PFSK-1 (cell line): ENCODE data around the gene EFNA5.

Experiments used
- FOXP2 ChIP-seq: optimal IDR thresholded peaks from 2 replicates; pipeline ENCODE3; 2011; ENCODE audit warnings: borderline replicate concordance, control low read depth, inconsistent platforms; ENCODE audit not compliant: insufficient read depth; ENCODE audit errors: extremely low read length, extremely low read depth
- POLR2AphosphoS5 ChIP-seq: IDR thresholded peaks from 2 replicates; pipeline ENCODE4 v1.6.1; 2012; ENCODE audit warnings: low read depth, mild to moderate bottlenecking, control low read depth, low read length, moderate library complexity
- REST ChIP-seq, 2 experiments: IDR thresholded peaks; 2 replicates each; pipeline versions ENCODE4 v1.6.1 to v1.8.0; 2011 to 2012; ENCODE audit warnings: low read depth in 2 of 2, low read length in 2 of 2, control low read depth in 1 of 2, inconsistent platforms in 1 of 2, mild to moderate bottlenecking in 1 of 2, moderate library complexity in 1 of 2; ENCODE audit not compliant: insufficient read depth in 1 of 2
- SIN3A ChIP-seq: IDR thresholded peaks from 2 replicates; pipeline ENCODE4 v1.6.1; 2012; ENCODE audit warnings: mild to moderate bottlenecking, low read length, moderate library complexity, borderline replicate concordance; ENCODE audit not compliant: insufficient read depth
- TAF1 ChIP-seq: IDR thresholded peaks from 2 replicates; pipeline ENCODE4 v1.6.1; 2012; ENCODE audit warnings: low read length, control low read depth, borderline replicate concordance; ENCODE audit not compliant: insufficient read depth

The EFNA5 gene

GRCh38 chr5:107545486-107545885 lies 125.3 kb downstream of the EFNA5 start:
- TF ChIP-seq FOXP2 (no peak), TAF1 (no peak), SIN3A (no peak), POLR2AphosphoS5 (no peak), REST (IDR thresholded peaks at IDR 0.05; ENCODE audit: insufficient read depth in 1 of 2, low read depth in 2 of 2, low read length in 2 of 2) (no peak)

- TF ChIP-seq SIN3A: no peak
- no peak for TF ChIP-seq FOXP2
- no peak for TF ChIP-seq REST (IDR thresholded peaks at IDR 0.05; ENCODE audit: insufficient read depth in 1 of 2, low read depth in 2 of 2, low read length in 2 of 2)
- TF ChIP-seq POLR2AphosphoS5: no peak
- TF ChIP-seq TAF1: no peak
Observed at GRCh38 chr5:107544967-107545366, 125.8 kb downstream of the EFNA5 start.

GRCh38 chr5:107544476-107544875 lies 126.3 kb downstream of the EFNA5 start:
- TF ChIP-seq POLR2AphosphoS5 (no peak), FOXP2 (no peak), SIN3A (no peak), REST (IDR thresholded peaks at IDR 0.05; ENCODE audit: insufficient read depth in 1 of 2, low read depth in 2 of 2, low read length in 2 of 2) (no peak)

- TF ChIP-seq REST (IDR thresholded peaks at IDR 0.05; ENCODE audit: insufficient read depth in 1 of 2, low read depth in 2 of 2, low read length in 2 of 2) (no peak), FOXP2 (no peak), TAF1 (no peak), SIN3A (no peak), POLR2AphosphoS5 (no peak)
Observed at GRCh38 chr5:107543868-107544267, 126.9 kb downstream of the EFNA5 start.

- TF ChIP-seq POLR2AphosphoS5: no peak
- no peak for TF ChIP-seq SIN3A
- no peak for TF ChIP-seq TAF1
- no peak for TF ChIP-seq FOXP2
- TF ChIP-seq REST (IDR thresholded peaks at IDR 0.05; ENCODE audit: insufficient read depth in 1 of 2, low read depth in 2 of 2, low read length in 2 of 2): no peak
Observed at GRCh38 chr5:107542831-107543231, 127.9 kb downstream of the EFNA5 start.
